Endothelial cell of umbilical vein (primary cell): Measurements from ENCODE around the gene TXN. TPM values are rescaled to one million over a fixed set of nuclear protein-coding genes. Genes with fewer than 3 reads are reported as not detected.

ENCODE experiments used
- BruUV-seq: library from RNA; stranded (reverse); fragments of 400-500 nt; replicated peaks from 2 replicates; lab custom pipeline; 2021; lab: Mats Ljungman, UMichigan
- CTCF ChIA-PET: fragments of 300-600, 350-600 bp; sonication (Branson Sonifier 250); formaldehyde crosslinking; loops from one replicate; lab custom pipeline; 2021; ENCODE audit warnings: antibody characterized with exemption, inconsistent platforms; lab: Charles Lee
- POLR2A ChIA-PET: fragments of 300-600, 350-600 bp; sonication (Branson Sonifier 250); formaldehyde crosslinking; loops from one replicate; lab custom pipeline; 2021; ENCODE audit warnings: antibody characterized with exemption, inconsistent platforms; lab: Charles Lee
- DNase-seq: peaks from one replicate; pipeline ENCODE4 v3.0.0-alpha.2; 2011; ENCODE audit warnings: low read depth, low spot score
- FAIRE-seq: peaks from 2 replicates; lab custom pipeline; 2011; peaks lifted over from hg19 to GRCh38; lab: Jason Lieb, UNC
- H2AFZ ChIP-seq: 2 replicates; pipeline ENCODE4 v1.6.0; 2012; ENCODE audit warnings: low read depth, low read length, control low read depth, inconsistent platforms
- H3K27ac ChIP-seq: 2 replicates; pipeline ENCODE4 v1.5.1; 2011; ENCODE audit warnings: low read depth, mild to moderate bottlenecking, control low read depth, low read length, moderate library complexity; ENCODE audit not compliant: insufficient read depth
- H3K27me3 ChIP-seq, 2 experiments: 2 replicates each; pipeline versions ENCODE4 v1.6.0 to v1.6.1; 2011; ENCODE audit warnings: low read length in 2 of 2, mixed read lengths in 1 of 2; ENCODE audit not compliant: control insufficient read depth in 2 of 2, insufficient read depth in 2 of 2
- H3K36me3 ChIP-seq, 2 experiments: 2 replicates in 1 of 2; 3 replicates in 1 of 2; pipeline ENCODE4 v1.5.1; 2011; ENCODE audit warnings: low read length in 2 of 2, mild to moderate bottlenecking in 1 of 2, moderate library complexity in 1 of 2; ENCODE audit not compliant: control insufficient read depth in 2 of 2, insufficient read depth in 2 of 2; ENCODE audit errors: extremely low read depth in 1 of 2
- H3K4me1 ChIP-seq: 3 replicates; pipeline ENCODE4 v1.5.1; 2011; ENCODE audit warnings: mild to moderate bottlenecking, low read length; ENCODE audit not compliant: control insufficient read depth, insufficient read depth; ENCODE audit errors: extremely low read depth
- H3K4me2 ChIP-seq: 2 replicates; pipeline ENCODE4 v1.6.1; 2011; ENCODE audit warnings: low read length, control low read depth, mixed read lengths; ENCODE audit not compliant: insufficient read depth
- H3K4me3 ChIP-seq, 3 experiments: fragments of 200-600 bp in 1 of 3; sonication (generic), shearing (Covaris generic) in 1 of 3; replicated peaks in 1 of 3; 2 replicates each; pipeline ENCODE4 v1.5.1; 2011 to 2016; ENCODE audit warnings: control low read depth in 3 of 3, low read length in 3 of 3, mild to moderate bottlenecking in 2 of 3, inconsistent platforms in 1 of 3, low read depth in 1 of 3, moderate library complexity in 1 of 3; ENCODE audit not compliant: insufficient read depth in 1 of 3
- H3K79me2 ChIP-seq: 2 replicates; pipeline ENCODE4 v1.6.0; 2012; ENCODE audit warnings: low read length, inconsistent platforms; ENCODE audit not compliant: control insufficient read depth, insufficient read depth
- H3K9ac ChIP-seq: replicated peaks from 2 replicates; pipeline ENCODE3; 2011; ENCODE audit warnings: low read length, control low read depth; ENCODE audit not compliant: insufficient read depth; ENCODE audit errors: extremely low read depth
- H3K9me1 ChIP-seq: replicated peaks from 3 replicates; pipeline ENCODE4 v1.6.0; 2011; ENCODE audit warnings: mild to moderate bottlenecking, low read length; ENCODE audit not compliant: control insufficient read depth, insufficient read depth; ENCODE audit errors: extremely low read depth
- H3K9me3 ChIP-seq: replicated peaks from 2 replicates; pipeline ENCODE4 v1.5.1; 2012; ENCODE audit warnings: low read length, inconsistent platforms; ENCODE audit not compliant: control insufficient read depth, insufficient read depth
- H4K20me1 ChIP-seq: replicated peaks from 2 replicates; pipeline ENCODE3; 2011; ENCODE audit warnings: mild to moderate bottlenecking, low read length; ENCODE audit not compliant: control insufficient read depth, insufficient read depth; ENCODE audit errors: extremely low read depth
- CTCF ChIP-seq, 2 donors: IDR thresholded peaks; 1 replicate in 1 of 2; 2 replicates in 1 of 2; pipeline ENCODE4 v1.5.1; 2011; ENCODE audit warnings: low read length in 2 of 2, mild to moderate bottlenecking in 2 of 2, moderate library complexity in 2 of 2, control low read depth in 1 of 2, inconsistent platforms in 1 of 2, low read depth in 1 of 2; ENCODE audit not compliant: insufficient read depth in 1 of 2; ENCODE audit errors: extremely low read depth in 1 of 2
- EZH2 ChIP-seq: IDR thresholded peaks from 2 replicates; pipeline ENCODE4 v1.6.1; 2012; ENCODE audit warnings: borderline replicate concordance, low read depth, mild to moderate bottlenecking, moderate library complexity, low read length, inconsistent platforms; ENCODE audit not compliant: severe bottlenecking
- FOS ChIP-seq: IDR thresholded peaks from 2 replicates; pipeline ENCODE4 v1.6.1; 2011; ENCODE audit warnings: mild to moderate bottlenecking, low read length, moderate library complexity, borderline replicate concordance; ENCODE audit not compliant: insufficient read depth
- GATA2 ChIP-seq: IDR thresholded peaks from 2 replicates; pipeline ENCODE4 v1.7.0; 2011; ENCODE audit warnings: low read depth, mild to moderate bottlenecking, moderate library complexity, mixed read lengths, low read length; ENCODE audit not compliant: insufficient read length, insufficient read depth
- JUN ChIP-seq: IDR thresholded peaks from 2 replicates; pipeline ENCODE4 v1.6.1; 2011; ENCODE audit warnings: borderline replicate concordance, low read depth; ENCODE audit not compliant: insufficient read length, insufficient read depth
- MAX ChIP-seq: IDR thresholded peaks from 2 replicates; pipeline ENCODE4 v1.6.1; 2011; ENCODE audit not compliant: insufficient read depth, insufficient read length
- POLR2AphosphoS5 ChIP-seq: IDR thresholded peaks from 2 replicates; pipeline ENCODE4 v1.6.1; 2012; ENCODE audit warnings: low read depth, mild to moderate bottlenecking, control low read depth, low read length, moderate library complexity; ENCODE audit not compliant: insufficient read depth
- dilution Hi-C: fragments of 300-500 bp; cut with MboI; formaldehyde crosslinking; loops from one replicate; pipeline ENCODE4 v1.15.0; 2019; ENCODE audit warnings: low sequenced_read_pairs; ENCODE audit not compliant: extremely low pct_ligation_motif_present
- intact Hi-C: fragments of 100-400 bp; cut with micrococcal nuclease; formaldehyde crosslinking; loops from one replicate; pipeline ENCODE4 v1.10.0; 2022
- polyA plus RNA-seq, 4 experiments: library from polyadenylated mRNA; depleted of rRNA in 3 of 4; stranded (reverse) in 3 of 4; unstranded in 1 of 4; fragments of >200 nt; gene quantifications; 2 replicates each; pipeline versions ENCODE4 v1.2.1 to v1.2.3, GENCODE V29; 2011 to 2012; ENCODE audit warnings: missing spikeins in 1 of 4
- total RNA-seq: library from RNA; stranded (reverse); gene quantifications from 2 replicates; pipeline ENCODE4 v1.2.3, GENCODE V29; 2021

TXN gene
- total and polyA plus RNA-seq, 2 donors (not counting 3 experiments of a cell fraction or from before 2014, with no cell fraction given) = 280 to 373 TPM

GRCh38 chr9:110290001-110290400, 33.7 kb upstream of the TXN start:
- H3K4me2 ChIP-seq = no peak overlapping the region
- no peak for TF ChIP-seq JUN
- TF ChIP-seq POLR2AphosphoS5 = no peak
- no peak for TF ChIP-seq GATA2
- TF ChIP-seq FOS = no peak
- TF ChIP-seq CTCF (IDR thresholded peaks at IDR 0.05; ENCODE audit: extremely low read depth in 1 of 2, insufficient read depth in 1 of 2, low read depth in 1 of 2, low read length in 2 of 2) = no peak
- no peak for TF ChIP-seq EZH2
- TF ChIP-seq MAX = no peak
- H3K9me3 ChIP-seq = no peaks in the 10 kb centered on the region
- intact Hi-C loops = no loop called here
- DNase-seq = no peak
- no peaks in the 10 kb centered on the region for H3K27me3 ChIP-seq
- no TSS peak for BruUV-seq
- H2AFZ ChIP-seq = no peak overlapping the region
- no peaks in the 10 kb centered on the region for H3K79me2 ChIP-seq
- no peaks in the 10 kb centered on the region for H3K36me3 ChIP-seq
- no peaks in the 10 kb centered on the region for H3K9me1 ChIP-seq
- dilution Hi-C loops = no loop called here
- H3K4me1 ChIP-seq = no peaks in the 10 kb centered on the region
- ChIA-PET CTCF (no interaction called here), POLR2A (no interaction called here)
- no peak overlapping the region for H3K4me3 ChIP-seq
- FAIRE-seq = no peak
- H3K27ac ChIP-seq = no peak overlapping the region
- no peak overlapping the region for H3K9ac ChIP-seq
- H4K20me1 ChIP-seq = no peaks in the 10 kb centered on the region
